ENCODE data around the gene S1PR5. TPM values are rescaled to one million over a fixed set of nuclear protein-coding genes. Genes with fewer than 3 reads are reported as not detected.
"Not testable (repeated sequence)": the region's sequence is repeated elsewhere in the genome, so short reads cannot be mapped to it uniquely, and the experiment has no call there.

Gene S1PR5
- total and polyA plus RNA-seq, 9 of the 15 experiments (the other 6 are each of a cell fraction or from before 2014, with no cell fraction given), result 0.03 to 0.54 (median 0.35) TPM; not detected in 4

- H3K4me1 ChIP-seq (replicated peaks in 1 of 2; ENCODE audit: control insufficient read depth in 2 of 2, insufficient read depth in 2 of 2, low read length in 2 of 2); FAIRE-seq; H3K27ac ChIP-seq (ENCODE audit: extremely low read depth, low read depth, low read length); H3K9me1 ChIP-seq (ENCODE audit: control insufficient read depth, insufficient read depth, low read length); H3K9ac ChIP-seq (ENCODE audit: insufficient read depth in 1 of 2, low read depth in 2 of 2, low read length in 2 of 2); H2AFZ ChIP-seq (ENCODE audit: low read depth, low read length); CTCF ChIA-PET (ENCODE audit: low intra/inter-chr PET ratio); H3K79me2 ChIP-seq (ENCODE audit: control insufficient read depth, insufficient read depth, low read length); DNase-seq (ENCODE audit: extremely low read depth in 1 of 4, low spot score in 3 of 4); H3K4me2 ChIP-seq (ENCODE audit: insufficient read depth, low read length); H4K20me1 ChIP-seq (replicated peaks; ENCODE audit: control insufficient read depth, insufficient read depth, low read length); in situ Hi-C loops (cut with MboI); H3K4me3 ChIP-seq; H3K27me3 ChIP-seq (ENCODE audit: control insufficient read depth in 2 of 2, insufficient read depth in 2 of 2, low read length in 2 of 2); intact Hi-C loops (cut with micrococcal nuclease); BruUV-seq (replicated peaks); H3K36me3 ChIP-seq (ENCODE audit: control insufficient read depth, insufficient read depth, low read length); ATAC-seq; H3K9me3 ChIP-seq (replicated peaks; ENCODE audit: control insufficient read depth, insufficient read depth, low read depth, low read length): not testable (repeated sequence)
- POLR2A ChIA-PET, result interaction anchor here (0.5 kb wide), 1 partner anchor 428 kb away, joined by 3 read pairs; no protein-coding TSS in a partner anchor
- TF ChIP-seq PRDM10 (IDR thresholded peaks at IDR 0.05; ENCODE audit: partially characterized antibody), result peak; percentile 59
- WGBS (ENCODE audit: insufficient coverage, low coverage, missing lambda C conversion rate), result 46% methylated on average over 4 of the region's 8 CpGs
Observed at GRCh38 chr19:10526887-10527286, 9.6 kb upstream of the S1PR5 start.

- Histone ChIP-seq H3K27me3 (ENCODE audit: control insufficient read depth in 2 of 2, insufficient read depth in 2 of 2, low read length in 2 of 2) (no peaks in the 10 kb centered on the region), H3K9me3 (replicated peaks; ENCODE audit: control insufficient read depth, insufficient read depth, low read depth, low read length) (no peaks in the 10 kb centered on the region), H3K4me2 (ENCODE audit: insufficient read depth, low read length) (no peak overlapping the region), H3K79me2 (ENCODE audit: control insufficient read depth, insufficient read depth, low read length) (no peaks in the 10 kb centered on the region), H3K4me3 (no peak overlapping the region), H4K20me1 (replicated peaks; ENCODE audit: control insufficient read depth, insufficient read depth, low read length) (no peaks in the 10 kb centered on the region; the same call in 1 of the 2 replicates), H2AFZ (ENCODE audit: low read depth, low read length) (no peak overlapping the region), H3K9ac (ENCODE audit: insufficient read depth in 1 of 2, low read depth in 2 of 2, low read length in 2 of 2) (no peak overlapping the region), H3K4me1 (replicated peaks in 1 of 2; ENCODE audit: control insufficient read depth in 2 of 2, insufficient read depth in 2 of 2, low read length in 2 of 2) (peaks cover 0 to 3% of the 10 kb centered on the region in 2 experiments; a peak in 2 of 5 replicates), H3K27ac (ENCODE audit: extremely low read depth, low read depth, low read length) (no peak overlapping the region), H3K36me3 (ENCODE audit: control insufficient read depth, insufficient read depth, low read length) (no peaks in the 10 kb centered on the region), H3K9me1 (ENCODE audit: control insufficient read depth, insufficient read depth, low read length) (no peaks in the 10 kb centered on the region)
- in situ Hi-C loops (cut with MboI), result no loop called here
- POLR2A ChIA-PET, result interaction anchor here (0.7 kb wide), 1 partner anchor 9 kb away, joined by 3 read pairs; no protein-coding TSS in a partner anchor
- no peak for ATAC-seq
- no peak for DNase-seq (ENCODE audit: extremely low read depth in 1 of 4, low spot score in 3 of 4)
- 65% methylated on average over 7 of the region's 7 CpGs for WGBS (ENCODE audit: insufficient coverage, low coverage, missing lambda C conversion rate)
- intact Hi-C loops (cut with micrococcal nuclease), result no loop called here
- CTCF ChIA-PET (ENCODE audit: low intra/inter-chr PET ratio), result no interaction called here
- BruUV-seq (replicated peaks), result no TSS peak
- no peak for FAIRE-seq
- TF ChIP-seq SETDB1 (IDR thresholded peaks at IDR 0.05; ENCODE audit: low read length) (no peak), NKRF (IDR thresholded peaks at IDR 0.05; ENCODE audit: borderline replicate concordance) (no peak), HIVEP1 (CRISPR knock-in tag; IDR thresholded peaks at IDR 0.05) (no peak), SIRT6 (IDR thresholded peaks at IDR 0.05; ENCODE audit: low read depth, low read length) (no peak), ZNF146 (CRISPR knock-in tag; IDR thresholded peaks at IDR 0.05; ENCODE audit: unreplicated experiment) (no peak), POLR3G (IDR thresholded peaks at IDR 0.05; ENCODE audit: extremely low read depth, insufficient read length, insufficient replicate concordance) (no peak), ILF3 (IDR thresholded peaks at IDR 0.05; ENCODE audit: borderline replicate concordance) (no peak), STAT5A (IDR thresholded peaks at IDR 0.05; ENCODE audit: borderline replicate concordance, low read length) (no peak), TEAD1 (CRISPR knock-in tag; IDR thresholded peaks at IDR 0.05) (no peak), ZNF717 (CRISPR knock-in tag; IDR thresholded peaks at IDR 0.05) (no peak)
Observed at GRCh38 chr19:10525636-10526035, 8.4 kb upstream of the S1PR5 start.

Measured in K562 (cell line).